H7 (cell line): ENCODE data around the gene CDK14. TPM values are rescaled to one million over a fixed set of nuclear protein-coding genes. Genes with fewer than 3 reads are reported as not detected.

Experiments used
- DNase-seq: peaks from one replicate; pipeline ENCODE4 v3.0.0; 2012
- H3K27me3 ChIP-seq: 2 replicates; pipeline ENCODE4 v1.6.0; 2011; ENCODE audit warnings: mild to moderate bottlenecking, low read length; ENCODE audit not compliant: control insufficient read depth, insufficient read depth
- H3K36me3 ChIP-seq: replicated peaks from 2 replicates; pipeline ENCODE4 v1.5.1; 2011; ENCODE audit warnings: low read length; ENCODE audit not compliant: control insufficient read depth, insufficient read depth
- H3K4me3 ChIP-seq: 2 replicates; pipeline ENCODE4 v1.5.1; 2011; ENCODE audit warnings: low read depth, mild to moderate bottlenecking, control low read depth, low read length, moderate library complexity; ENCODE audit not compliant: insufficient read depth
- total RNA-seq: library from RNA; depleted of rRNA; stranded (reverse); fragments of >200 nt; shearing (Covaris generic); gene quantifications from 2 replicates; pipeline ENCODE4 v1.2.3, GENCODE V29; 2014

The CDK14 gene
- total RNA-seq, 1 experiment from 2014 or later: 28.6 TPM

DNA sequence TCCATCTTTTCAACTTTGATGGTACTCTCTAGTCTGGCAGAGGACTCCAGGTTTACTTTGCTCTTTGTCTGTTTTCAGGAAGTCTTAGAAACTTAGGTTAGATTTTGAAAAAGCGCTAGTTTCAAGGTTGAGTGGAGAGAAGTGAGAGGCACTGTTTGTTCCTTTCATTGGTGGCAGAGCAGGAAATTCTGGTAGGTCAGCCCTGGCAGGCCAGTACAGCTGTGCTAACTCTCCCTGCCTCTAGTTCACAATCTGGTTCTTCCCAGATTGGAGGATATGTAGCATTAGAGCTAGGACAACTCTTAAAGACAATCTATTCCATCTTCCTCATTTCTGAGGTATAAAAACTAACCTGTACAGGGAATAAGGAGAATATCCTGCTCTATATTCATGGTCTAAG is 507.2 kb downstream of the CDK14 start:
- Histone ChIP-seq H3K27me3 (no peaks in the 10 kb centered on the region), H3K4me3 (no peak overlapping the region), H3K36me3 (no peaks in the 10 kb centered on the region)
- DNase-seq: no peak

DNA sequence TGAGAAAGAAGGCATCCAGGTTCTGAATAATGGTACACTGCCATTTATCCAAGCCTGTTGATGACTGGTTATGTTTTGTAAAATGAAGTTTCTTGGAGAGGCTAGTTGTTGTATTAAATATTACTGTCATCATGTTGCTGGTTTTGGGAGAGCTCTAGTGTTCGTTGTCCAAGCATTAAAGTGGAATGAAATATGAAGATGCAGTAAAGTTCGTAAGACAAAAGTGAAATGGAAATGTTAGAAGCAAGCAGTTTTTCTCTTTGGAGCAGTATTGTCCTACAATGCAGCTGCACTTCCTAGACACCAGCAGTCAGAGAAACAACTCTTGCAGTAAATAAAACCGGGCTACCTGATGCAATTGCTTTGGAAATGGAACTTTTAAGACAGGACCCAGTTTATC is 511.3 kb downstream of the CDK14 start:
- no peak overlapping the region for H3K4me3 ChIP-seq
- no peaks in the 10 kb centered on the region for H3K36me3 ChIP-seq
- no peaks in the 10 kb centered on the region for H3K27me3 ChIP-seq
- no peak for DNase-seq

DNA sequence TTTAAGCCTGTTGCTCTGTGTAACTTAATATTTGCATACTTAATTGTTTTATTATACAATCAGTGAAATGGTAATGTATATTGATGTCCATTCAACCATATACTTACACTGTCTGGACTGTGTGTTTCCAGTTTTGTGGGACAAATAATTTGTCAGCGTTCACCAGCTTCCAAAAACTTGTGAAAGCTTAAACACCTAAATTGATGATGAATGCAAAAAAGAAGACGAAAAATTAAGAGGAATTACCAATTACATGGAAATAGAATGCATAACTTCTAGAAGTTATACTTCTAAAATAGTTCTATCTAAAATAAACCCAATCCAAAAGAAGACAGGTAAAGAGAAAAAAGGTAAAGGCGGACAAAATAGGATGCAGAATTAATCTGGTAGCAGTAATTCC is 513.1 kb downstream of the CDK14 start:
- no peak for DNase-seq
- no peak overlapping the region for H3K4me3 ChIP-seq
- no peaks in the 10 kb centered on the region for H3K27me3 ChIP-seq
- no peaks in the 10 kb centered on the region for H3K36me3 ChIP-seq

DNA sequence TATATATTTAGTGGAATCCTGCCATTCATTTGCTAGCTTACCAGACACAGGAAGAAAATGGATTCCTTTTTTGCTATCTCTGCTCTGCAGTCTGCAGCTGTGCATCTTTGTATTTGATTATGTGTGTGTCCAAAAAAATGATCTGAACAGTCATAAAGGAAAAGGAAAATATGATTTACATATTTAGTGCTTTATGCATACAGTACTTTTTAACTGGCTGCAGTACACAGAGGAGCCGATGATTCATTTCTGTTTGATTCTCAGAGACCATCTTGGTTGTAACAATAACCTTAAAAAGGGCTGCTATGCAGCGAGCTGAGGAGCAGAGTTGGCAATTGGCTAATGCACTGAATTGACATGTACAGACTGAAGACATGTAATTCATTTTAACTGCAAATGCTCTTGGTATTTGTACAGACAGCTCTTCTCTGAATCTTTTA is 516.8 kb downstream of the CDK14 start:
- no peak overlapping the region for H3K4me3 ChIP-seq
- DNase-seq: no peak
- no peaks in the 10 kb centered on the region for H3K36me3 ChIP-seq
- no peaks in the 10 kb centered on the region for H3K27me3 ChIP-seq

DNA sequence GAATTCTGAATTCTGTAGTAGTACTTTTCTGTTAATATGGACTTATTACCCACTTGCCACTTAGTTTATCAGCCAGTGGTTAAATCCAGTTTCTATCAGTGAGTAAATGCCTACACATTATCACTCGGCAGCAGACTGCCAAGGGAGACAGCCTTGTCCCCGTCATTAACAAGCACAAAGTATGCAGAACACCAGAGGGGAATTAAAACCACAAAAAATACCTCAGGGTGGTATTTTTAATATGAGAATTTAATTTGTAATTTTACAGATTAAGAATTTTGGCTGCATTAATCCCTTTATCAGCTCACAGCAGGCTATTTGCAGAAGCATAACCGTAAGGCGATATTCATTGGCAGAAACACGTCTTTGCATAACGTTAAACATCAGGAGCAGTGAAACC is 518.1 kb downstream of the CDK14 start:
- DNase-seq: no peak
- H3K27me3 ChIP-seq: no peaks in the 10 kb centered on the region
- no peaks in the 10 kb centered on the region for H3K36me3 ChIP-seq
- H3K4me3 ChIP-seq: no peak overlapping the region

DNA sequence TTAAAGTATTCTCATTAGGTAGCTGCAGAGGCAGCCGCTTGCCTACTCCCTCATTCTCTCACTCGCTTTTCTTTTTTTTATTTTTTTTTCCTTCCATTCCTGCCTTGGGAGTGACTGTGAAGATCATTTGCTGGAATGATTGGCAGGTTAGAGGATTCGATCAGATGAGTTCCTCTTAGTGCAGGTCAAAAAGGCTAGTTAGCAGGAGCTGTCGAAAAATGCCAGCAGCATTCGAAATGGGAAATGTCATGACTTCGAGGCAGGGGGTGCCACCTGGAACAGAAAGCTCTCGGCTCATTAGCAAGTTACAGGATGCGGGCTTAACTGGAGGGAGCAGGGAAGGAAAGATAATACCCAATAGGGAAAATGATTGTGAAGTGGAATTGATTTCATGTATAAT is 530.6 kb downstream of the CDK14 start:
- Histone ChIP-seq H3K4me3 (no peak overlapping the region), H3K27me3 (no peaks in the 10 kb centered on the region), H3K36me3 (no peaks in the 10 kb centered on the region)
- DNase-seq: peak; percentile 1

DNA sequence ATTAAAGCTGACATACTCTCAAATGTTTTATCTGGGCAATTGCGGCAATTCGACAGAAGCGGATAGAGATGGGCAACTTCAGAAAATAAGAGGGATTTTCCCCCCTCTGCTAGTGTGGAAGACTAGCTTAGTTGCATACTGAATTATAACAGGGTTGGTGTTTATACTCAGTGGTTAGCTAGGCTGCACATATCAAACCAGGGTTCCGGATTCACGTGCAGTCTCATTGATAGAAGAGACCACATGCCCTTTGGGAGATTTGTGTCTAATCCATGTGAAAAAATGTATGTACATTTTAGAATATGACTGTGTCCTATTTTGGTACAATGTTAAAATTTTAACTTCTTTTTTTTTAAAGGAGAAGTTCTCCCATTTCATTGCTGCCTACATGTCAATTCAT is 531.2 kb downstream of the CDK14 start:
- no peak overlapping the region for H3K4me3 ChIP-seq
- no peak for DNase-seq
- no peaks in the 10 kb centered on the region for H3K27me3 ChIP-seq
- no peaks in the 10 kb centered on the region for H3K36me3 ChIP-seq

DNA sequence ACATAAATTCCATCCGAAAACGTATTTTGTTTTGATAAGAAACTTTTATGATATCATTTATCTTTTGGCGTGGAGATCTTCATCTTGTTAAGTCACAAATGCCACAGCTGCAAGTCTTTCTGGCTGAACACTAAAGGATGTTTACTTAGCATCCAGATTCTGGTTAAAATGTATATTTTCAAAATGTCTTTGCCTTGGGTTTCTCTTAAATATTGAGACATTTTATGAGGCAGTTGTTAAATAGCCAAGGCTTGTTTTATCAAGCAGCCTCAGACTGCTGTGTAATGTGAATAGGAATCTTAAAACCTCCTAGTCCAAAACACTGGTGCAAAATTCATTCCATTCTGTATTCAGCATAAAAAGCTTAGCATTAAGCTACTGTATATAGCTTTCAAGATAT is 531.8 kb downstream of the CDK14 start:
- H3K36me3 ChIP-seq: no peaks in the 10 kb centered on the region
- no peak for DNase-seq
- no peak overlapping the region for H3K4me3 ChIP-seq
- H3K27me3 ChIP-seq: no peaks in the 10 kb centered on the region

DNA sequence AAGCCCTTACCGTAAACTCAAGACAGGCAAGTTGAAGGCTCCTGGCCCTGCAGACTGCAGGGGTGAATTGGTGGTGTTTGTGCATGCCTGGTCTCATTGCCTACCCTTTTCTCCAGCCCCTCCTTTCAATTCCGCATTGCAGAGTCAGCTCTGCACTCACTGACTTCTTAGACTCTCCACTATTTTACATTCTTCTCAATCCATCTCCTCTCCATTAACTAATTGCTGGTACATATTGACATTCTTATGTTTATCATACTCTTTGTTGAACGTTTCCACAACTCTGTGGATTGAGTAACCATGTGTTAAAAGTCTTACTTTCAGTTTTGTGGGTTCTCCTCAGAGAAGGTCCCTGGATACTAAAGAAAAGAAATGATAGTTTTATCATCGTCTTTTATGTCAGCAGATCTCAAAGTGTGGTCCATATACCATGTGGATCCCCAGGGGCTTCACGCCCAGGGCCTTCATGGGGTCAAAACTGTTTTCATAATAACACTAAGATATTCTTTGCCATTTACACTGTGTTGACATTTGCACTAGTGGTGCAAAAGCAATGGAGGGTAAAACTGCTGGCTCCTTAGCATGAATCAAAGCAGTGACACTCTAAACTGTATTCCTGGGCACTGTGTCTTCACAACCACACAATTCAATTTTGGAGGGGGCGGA is 532.7 kb downstream of the CDK14 start:
- H3K4me3 ChIP-seq: no peak overlapping the region
- no peaks in the 10 kb centered on the region for H3K27me3 ChIP-seq
- H3K36me3 ChIP-seq: no peaks in the 10 kb centered on the region
- peak; percentile 1 for DNase-seq

DNA sequence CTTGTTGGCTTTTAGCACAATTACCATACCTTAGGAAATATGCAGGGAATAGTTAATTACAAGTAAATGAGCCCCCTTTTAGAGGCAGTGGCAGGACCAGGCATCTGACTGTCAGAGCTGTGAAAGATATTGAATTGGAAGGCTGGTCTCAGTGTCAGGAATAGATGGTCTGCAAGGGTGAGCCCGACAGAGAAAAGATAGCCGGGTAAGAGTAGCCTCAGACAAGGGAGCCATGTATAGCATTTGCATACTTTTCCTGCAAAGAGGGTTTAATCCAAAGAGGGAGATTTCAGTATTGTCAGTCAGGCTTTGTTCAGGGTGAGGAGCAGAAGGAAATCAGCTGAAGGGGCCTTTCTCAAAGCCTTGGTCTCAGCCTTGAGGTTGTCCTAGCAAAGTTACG is 539.2 kb downstream of the CDK14 start:
- Histone ChIP-seq H3K36me3 (no peaks in the 10 kb centered on the region), H3K4me3 (no peak overlapping the region), H3K27me3 (no peaks in the 10 kb centered on the region)
- DNase-seq: no peak

DNA sequence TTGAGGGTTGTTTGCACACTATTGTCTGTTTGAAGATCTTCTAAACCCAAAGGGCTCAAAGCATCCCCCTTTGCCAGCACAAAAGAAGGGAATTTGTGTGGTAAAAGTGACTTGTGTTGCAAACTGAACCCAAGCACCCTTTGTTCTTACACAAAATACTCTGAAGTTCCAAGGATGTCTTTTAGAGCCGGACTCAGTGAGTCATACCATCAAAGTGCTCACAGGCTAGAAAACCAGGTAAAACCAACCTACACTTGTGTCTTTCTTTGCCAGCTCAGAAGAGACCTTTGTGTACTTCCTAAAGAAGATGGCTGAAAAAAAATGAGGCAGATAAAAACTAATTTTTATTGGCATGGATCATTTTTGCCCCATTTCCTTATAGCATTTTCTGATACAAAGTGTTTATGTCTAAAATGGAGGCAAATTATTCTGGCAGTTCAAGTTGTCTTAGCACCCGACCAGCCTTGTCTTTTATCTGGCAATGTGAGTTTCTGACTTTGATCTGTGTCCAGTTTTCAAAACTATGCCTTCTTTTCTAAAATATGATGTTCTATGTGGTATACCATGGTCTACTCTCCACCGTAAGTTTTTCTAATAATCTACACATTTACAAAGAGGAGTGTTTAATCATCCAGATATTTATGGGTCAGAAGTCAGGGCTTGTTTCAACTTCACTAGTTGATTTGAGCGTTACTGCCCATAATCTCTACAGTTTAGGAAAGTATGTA is 539.7 kb downstream of the CDK14 start:
- no peak overlapping the region for H3K4me3 ChIP-seq
- DNase-seq: no peak
- no peaks in the 10 kb centered on the region for H3K36me3 ChIP-seq
- no peaks in the 10 kb centered on the region for H3K27me3 ChIP-seq

DNA sequence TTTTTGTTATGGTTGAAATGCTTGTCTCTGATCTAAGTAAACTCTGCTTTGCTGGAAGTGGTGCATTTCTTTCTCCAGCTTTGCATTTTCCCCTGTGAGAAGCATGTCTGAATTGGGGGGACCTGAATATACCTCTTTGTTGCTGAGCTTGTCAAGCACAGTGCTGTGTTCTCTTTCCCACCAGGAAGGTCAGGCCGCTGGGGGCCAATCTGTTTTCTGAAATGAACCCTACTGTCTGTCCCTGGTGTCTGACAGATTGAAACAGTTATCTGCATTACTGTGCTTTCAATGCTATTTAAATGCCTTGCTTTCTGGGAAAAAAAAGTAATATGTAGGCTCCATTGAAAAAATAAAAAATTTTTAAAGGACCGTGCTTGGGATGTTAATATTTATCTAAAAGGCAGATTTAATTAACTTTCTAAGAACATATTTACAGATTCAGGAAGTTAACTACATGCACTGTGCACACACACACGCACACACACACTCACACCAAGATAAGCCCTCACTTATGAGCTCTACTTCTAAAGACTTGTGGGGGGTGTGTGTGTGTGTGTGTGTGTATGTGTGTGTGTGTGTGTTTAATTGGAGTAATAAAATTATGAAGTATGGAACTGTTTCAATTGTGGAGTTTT is 541.1 kb downstream of the CDK14 start:
- DNase-seq: no peak
- Histone ChIP-seq H3K36me3 (no peaks in the 10 kb centered on the region), H3K27me3 (no peaks in the 10 kb centered on the region), H3K4me3 (no peak overlapping the region)

DNA sequence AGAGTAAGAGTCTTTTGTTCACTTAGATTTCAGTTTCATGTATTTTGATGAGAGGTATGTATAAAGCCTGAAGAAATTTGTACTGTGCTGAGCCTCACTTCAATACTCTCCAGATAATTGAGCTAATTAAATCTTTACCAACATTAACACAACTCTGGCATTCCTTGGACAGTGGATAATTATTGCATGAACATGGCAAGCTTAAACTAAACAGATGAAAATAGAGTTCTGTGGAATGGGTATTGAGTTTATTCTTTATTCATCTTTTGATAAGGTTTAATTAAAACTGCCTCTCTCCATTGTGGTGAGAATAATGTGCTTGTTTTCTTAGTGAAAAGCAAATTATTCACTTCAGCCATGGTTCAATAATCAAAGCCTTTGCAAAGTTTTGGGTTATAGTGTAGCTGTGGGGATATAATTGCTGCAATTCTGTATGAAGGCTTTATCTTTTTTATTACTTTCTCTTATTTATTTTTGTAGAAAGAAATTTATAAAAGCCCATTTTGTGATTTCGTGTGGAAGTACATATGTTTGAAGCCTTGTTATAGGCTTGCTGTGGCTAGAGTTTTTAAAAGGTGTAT is 541.8 kb downstream of the CDK14 start:
- DNase-seq: no peak
- H3K36me3 ChIP-seq: no peaks in the 10 kb centered on the region

DNA sequence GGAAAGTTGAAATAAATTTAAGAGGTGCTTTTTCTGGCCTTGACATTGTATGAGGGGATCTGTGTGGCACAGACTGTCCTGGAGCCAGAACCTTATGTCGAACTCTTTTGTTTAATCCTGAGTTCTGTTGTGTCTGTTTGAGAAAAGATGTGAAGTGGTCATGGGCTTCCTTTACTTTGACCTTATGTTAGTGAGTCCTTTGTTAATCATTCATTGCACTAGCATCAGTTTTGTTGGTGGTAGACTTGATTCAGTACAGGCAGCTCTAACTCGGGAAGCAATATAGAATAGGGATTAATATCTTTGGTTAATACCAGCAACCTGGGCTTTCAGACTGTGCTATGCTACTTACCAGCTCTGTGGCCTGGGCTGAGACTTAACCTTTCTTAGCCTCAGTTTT is 544.2 kb downstream of the CDK14 start:
- Histone ChIP-seq H3K27me3 (no peaks in the 10 kb centered on the region), H3K36me3 (no peaks in the 10 kb centered on the region), H3K4me3 (no peak overlapping the region)
- no peak for DNase-seq

More for the DNA sequence above, 541.8 kb downstream of the CDK14 start:
- no peak overlapping the region for H3K4me3 ChIP-seq
- H3K27me3 ChIP-seq: no peaks in the 10 kb centered on the region

DNA sequence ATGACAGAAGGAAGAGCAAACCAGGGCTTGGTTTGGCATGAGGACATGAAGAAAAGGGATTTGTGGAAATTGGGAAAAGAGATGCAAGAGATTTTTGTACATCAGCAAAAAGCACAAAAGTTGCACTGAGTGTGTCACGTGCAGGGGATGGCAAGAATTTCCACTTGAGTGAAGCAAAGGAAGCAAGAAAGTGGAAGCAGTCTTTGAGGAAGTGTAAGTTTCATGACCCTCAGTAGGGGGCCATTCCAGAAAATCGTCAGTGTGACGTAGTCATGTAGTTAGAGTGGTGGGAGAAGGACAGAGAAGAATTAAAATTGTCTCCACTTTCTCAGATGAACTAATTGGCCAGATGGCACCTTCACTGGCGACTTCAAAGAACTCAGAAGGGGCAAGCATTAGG is 544.9 kb downstream of the CDK14 start:
- DNase-seq: no peak

More for the DNA sequence above, 544.9 kb downstream of the CDK14 start:
- H3K4me3 ChIP-seq: no peak overlapping the region
- H3K27me3 ChIP-seq: no peaks in the 10 kb centered on the region
- no peaks in the 10 kb centered on the region for H3K36me3 ChIP-seq
